Activated naive CD4-positive, alpha-beta T cell treated with anti-CD3 and anti-CD28 coated beads, Interleukin-2, amount 50 U/mL, for 72 hours (primary cell): ENCODE measurements around the gene SNAI1. TPM values are rescaled to one million over a fixed set of nuclear protein-coding genes. Genes with fewer than 3 reads are reported as not detected.

Source experiments
- ATAC-seq, 2 donors: fragments of 150-1000 bp; cut with Tn5 transposase; 2 replicates each; pipeline ENCODE4 v1.10.0; 2021; ENCODE audit warnings: mild to moderate bottlenecking in 2 of 2, moderate library complexity in 2 of 2
- DNase-seq, 2 donors: peaks; one replicate each; pipeline ENCODE4 v3.0.0; 2021 to 2022; ENCODE audit warnings: low spot score in 2 of 2
- H3K27ac Mint-ChIP-seq, 2 donors: one replicate each; pipeline ENCODE4 v1.8.0; 2022; ENCODE audit warnings: mild to moderate bottlenecking in 2 of 2, mixed read lengths in 2 of 2
- H3K36me3 Mint-ChIP-seq, 2 donors: one replicate each; pipeline ENCODE4 v1.8.0; 2022; ENCODE audit warnings: mixed read lengths in 2 of 2
- H3K9me3 Mint-ChIP-seq, 2 donors: one replicate each; pipeline ENCODE4 v1.8.0; 2022; ENCODE audit warnings: mixed read lengths in 2 of 2
- total RNA-seq, 2 donors: library from RNA; stranded (reverse); gene quantifications; one replicate each; pipeline ENCODE4 v1.2.3, GENCODE V29; 2022

SNAI1 gene
- total RNA-seq, 2 donors from 2014 or later, result 0.33 to 0.43 TPM

DNA sequence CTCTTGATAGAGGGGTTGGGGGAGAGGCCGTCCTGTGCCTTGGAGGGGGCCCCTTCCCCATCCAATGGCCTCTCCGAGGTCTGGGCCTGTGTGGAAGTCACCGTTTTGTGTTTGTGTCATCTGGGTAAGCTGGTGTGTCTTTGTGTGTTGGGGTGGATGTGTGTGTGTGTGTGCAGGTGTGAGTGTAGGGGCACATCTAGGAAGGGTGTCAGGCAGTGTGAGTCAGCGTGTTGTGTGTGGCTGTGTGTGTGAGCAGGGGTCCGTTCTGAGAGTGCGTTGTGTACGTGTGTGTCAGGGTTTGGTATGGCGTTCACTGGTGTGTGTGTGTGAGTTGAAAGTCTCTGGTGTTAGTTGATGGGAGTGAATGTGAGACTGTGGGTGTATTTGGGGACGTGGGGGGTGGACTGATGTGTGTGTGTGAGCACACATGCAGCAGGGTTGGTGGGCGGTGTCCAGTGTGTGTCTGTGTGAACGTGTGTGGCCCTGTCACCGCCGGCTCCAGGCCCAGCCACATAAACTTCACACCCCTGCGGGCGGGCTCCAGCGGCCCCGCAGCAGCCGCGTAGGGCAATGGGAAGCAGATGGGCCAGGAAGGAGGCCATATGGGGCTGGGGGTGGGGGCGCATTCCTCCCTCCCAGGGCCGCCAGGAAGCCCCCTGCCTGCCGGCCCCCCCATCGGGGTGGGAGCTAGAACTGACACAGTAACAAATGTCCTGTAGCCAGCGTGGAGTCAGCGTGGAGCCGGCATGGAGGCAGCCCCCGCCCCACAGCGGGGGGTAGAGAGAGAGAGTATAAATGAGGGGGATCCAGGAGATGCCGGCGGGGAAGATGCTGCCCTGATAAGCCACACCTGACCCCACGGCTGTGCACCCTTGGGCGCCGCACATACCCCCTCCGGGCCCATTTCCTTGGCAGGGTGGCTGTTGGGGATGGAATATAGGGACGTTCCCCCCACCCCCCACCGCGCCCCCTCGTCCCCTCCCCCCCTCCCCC, 32.1 kb downstream of the SNAI1 start:
- Mint-ChIP-seq H3K27ac (no peak overlapping the region), H3K9me3 (no peaks in the 10 kb centered on the region), H3K36me3 (no peaks in the 10 kb centered on the region)
- DNase-seq (no peak), ATAC-seq (no peak)

GRCh38 chr20:50015636-50015992, 32.8 kb downstream of the SNAI1 start:
- DNase-seq, result no peak
- Mint-ChIP-seq H3K27ac (no peak overlapping the region), H3K36me3 (no peaks in the 10 kb centered on the region), H3K9me3 (no peaks in the 10 kb centered on the region)
- no peak for ATAC-seq

GRCh38 chr20:50015993-50016770, 33.4 kb downstream of the SNAI1 start:
- Mint-ChIP-seq H3K27ac (no peak overlapping the region), H3K9me3 (no peaks in the 10 kb centered on the region)
- ATAC-seq, result no peak

GRCh38 chr20:50017160-50017559, 34.4 kb downstream of the SNAI1 start:
- ATAC-seq, result no peak
- no peaks in the 10 kb centered on the region for H3K9me3 Mint-ChIP-seq
- no peak for DNase-seq
- H3K36me3 Mint-ChIP-seq, result no peaks in the 10 kb centered on the region
- no peak overlapping the region for H3K27ac Mint-ChIP-seq

More at GRCh38 chr20:50015993-50016770, 33.4 kb downstream of the SNAI1 start:
- H3K36me3 Mint-ChIP-seq, result no peaks in the 10 kb centered on the region
- DNase-seq, result no peak

GRCh38 chr20:50017576-50018248, 34.9 kb downstream of the SNAI1 start:
- DNase-seq (no peak), ATAC-seq (no peak)
- no peaks in the 10 kb centered on the region for H3K9me3 Mint-ChIP-seq
- no peak overlapping the region for H3K27ac Mint-ChIP-seq
- no peaks in the 10 kb centered on the region for H3K36me3 Mint-ChIP-seq

DNA sequence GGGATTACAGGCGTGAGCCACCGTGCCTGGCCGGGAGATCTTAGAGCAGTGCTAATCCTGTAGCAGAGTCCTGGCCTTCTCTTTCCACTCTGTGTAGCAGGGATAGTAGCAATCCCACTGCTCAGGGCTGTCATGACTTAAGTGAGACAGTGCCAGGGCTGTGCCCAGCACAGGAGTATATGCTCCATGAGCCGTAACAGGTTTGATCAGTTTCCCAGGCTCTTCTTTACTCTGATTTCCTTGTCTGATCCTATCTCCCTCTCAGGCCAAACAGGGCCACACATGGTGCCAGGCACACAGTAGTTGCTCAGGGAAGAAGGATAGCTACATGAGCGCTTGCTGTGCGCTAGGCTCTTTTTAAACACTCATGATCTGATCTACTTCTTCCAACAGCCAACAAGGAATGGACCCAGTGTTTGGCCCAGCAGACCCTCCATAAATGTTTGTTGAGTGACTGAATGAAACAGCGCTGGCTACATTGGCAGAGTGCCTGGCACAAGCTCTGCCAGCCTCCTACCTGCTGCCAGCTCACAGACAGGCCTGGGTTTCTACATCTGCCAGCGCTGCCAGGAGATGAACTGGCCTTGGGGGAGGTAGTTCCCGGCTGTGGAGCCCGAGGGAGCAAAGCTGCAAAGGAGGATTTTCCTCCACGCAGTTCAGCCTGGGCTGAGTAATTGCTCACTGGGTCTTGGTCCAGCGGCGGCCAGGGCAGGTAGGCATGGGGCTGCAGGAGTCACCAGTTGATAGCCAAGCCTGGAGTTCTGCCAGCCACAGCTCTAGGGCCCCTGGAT, 36.9 kb downstream of the SNAI1 start:
- H3K27ac Mint-ChIP-seq, result peak overlapping the region in 1 of 2 donors; percentile 29
- DNase-seq (no peak), ATAC-seq (no peak)
- H3K9me3 Mint-ChIP-seq, result no peaks in the 10 kb centered on the region
- no peaks in the 10 kb centered on the region for H3K36me3 Mint-ChIP-seq

DNA sequence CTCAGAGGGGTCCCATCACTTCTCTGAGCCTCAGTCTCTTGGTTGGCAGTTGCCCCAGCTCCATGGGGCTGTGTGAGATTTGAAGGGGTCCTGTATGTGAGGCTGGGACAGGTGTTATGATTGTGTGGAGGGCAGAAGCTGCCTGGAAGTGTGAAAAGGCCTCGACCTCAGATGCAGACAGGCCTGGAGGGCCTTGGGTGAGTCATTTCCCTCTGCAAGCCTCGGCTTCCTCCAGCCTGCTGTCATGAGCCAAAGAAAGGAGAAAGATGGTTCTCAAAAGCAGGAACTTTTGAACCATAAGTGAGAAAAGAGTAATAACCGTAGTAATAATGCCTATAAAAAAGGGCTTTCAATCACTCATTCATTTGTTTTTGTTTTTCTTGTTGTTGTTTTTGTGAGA, 37.5 kb downstream of the SNAI1 start:
- no peaks in the 10 kb centered on the region for H3K9me3 Mint-ChIP-seq
- no peaks in the 10 kb centered on the region for H3K36me3 Mint-ChIP-seq
- H3K27ac Mint-ChIP-seq, result peak overlapping the region in 1 of 2 donors; percentile 29
- ATAC-seq (peak; percentile 37 to 62), DNase-seq (no peak)

DNA sequence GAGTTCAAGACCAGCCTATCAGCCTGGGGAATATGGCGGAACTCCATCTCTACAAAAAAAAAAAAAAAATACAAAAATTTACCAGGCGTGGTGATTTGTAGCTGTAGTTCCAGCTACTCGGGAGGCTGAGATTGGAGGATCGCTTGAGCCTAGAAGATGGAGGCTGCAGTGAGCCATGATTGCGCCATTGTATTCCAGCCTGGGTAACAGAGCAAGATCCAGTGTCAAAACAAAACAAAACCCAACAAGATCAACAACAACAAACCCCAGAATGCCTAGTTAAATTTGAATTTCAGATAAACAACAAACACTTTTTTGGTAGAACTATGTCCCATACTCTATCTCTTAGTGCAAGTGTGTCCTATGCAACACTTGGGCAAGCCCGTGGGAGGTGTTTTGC, 39.9 kb downstream of the SNAI1 start:
- no peak for DNase-seq
- H3K36me3 Mint-ChIP-seq, result no peaks in the 10 kb centered on the region
- H3K27ac Mint-ChIP-seq, result no peak overlapping the region
- H3K9me3 Mint-ChIP-seq, result no peaks in the 10 kb centered on the region
- ATAC-seq, result no peak

GRCh38 chr20:50023116-50023805, 40.5 kb downstream of the SNAI1 start:
- DNase-seq (no peak), ATAC-seq (peak in 1 of 2 donors; percentile 16)
- Mint-ChIP-seq H3K27ac (no peak overlapping the region), H3K9me3 (no peaks in the 10 kb centered on the region), H3K36me3 (no peaks in the 10 kb centered on the region)

- ATAC-seq, result no peak
- Mint-ChIP-seq H3K9me3 (no peaks in the 10 kb centered on the region), H3K27ac (no peak overlapping the region), H3K36me3 (no peaks in the 10 kb centered on the region)
- DNase-seq, result no peak
Observed at GRCh38 chr20:50026746-50027575, 44.2 kb downstream of the SNAI1 start.

DNA sequence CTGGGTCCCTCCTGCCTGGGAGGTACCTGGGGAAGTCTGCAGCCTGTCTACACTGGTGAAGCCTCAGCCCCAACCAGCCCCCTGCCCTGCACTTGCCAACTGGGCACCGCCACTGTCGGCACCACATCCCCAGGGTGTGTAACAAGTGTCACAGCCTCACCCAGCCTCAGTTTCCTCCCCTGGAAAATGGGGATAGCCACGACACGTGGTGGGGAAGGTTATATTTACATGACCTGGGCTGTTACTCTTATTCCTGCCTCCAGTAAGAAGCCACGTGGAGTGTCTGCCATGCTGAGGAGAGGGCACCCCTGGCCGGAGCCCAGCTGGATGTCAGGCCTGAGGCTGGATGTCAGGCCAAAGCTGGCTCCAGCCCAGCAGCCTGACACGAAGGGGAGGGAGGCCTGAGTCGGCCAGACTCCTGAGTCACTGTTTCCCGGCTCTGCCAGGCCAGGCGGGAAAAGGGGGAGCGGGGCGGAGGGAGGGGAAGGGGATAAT, 44.9 kb downstream of the SNAI1 start:
- Mint-ChIP-seq H3K9me3 (no peaks in the 10 kb centered on the region), H3K36me3 (no peaks in the 10 kb centered on the region), H3K27ac (no peak overlapping the region)
- no peak for ATAC-seq
- no peak for DNase-seq

DNA sequence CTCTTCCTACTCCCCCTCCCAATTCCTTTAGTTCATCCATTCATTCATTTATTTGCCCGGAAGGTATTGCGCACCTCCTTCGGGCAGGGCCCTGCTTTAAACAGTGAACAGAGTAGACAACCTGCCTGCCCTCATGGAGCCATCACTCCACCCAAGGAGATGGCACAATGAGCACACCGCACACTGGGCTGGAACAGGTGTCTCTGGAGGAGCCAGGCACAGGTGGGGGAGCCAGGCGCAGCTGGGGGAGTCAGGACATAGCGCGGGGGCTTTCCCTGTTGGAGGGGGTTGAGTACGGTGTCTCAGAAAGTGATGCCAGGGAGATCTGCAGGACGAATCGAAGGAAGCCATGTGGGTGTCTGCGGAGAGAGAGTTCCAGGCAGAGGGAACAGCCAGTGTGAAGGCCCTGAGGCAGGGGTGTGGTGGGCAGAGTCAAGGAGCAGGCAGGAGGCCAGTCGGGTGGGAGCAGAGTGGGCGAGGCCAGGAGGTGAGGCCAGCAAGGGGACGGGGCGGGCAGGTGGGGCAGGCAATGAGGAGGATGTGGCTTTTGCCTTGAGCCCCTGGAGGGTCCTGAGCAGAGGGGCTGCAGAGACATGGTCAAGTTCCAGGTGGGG, 46.4 kb downstream of the SNAI1 start:
- ATAC-seq, result no peak
- Mint-ChIP-seq H3K36me3 (no peaks in the 10 kb centered on the region), H3K27ac (no peak overlapping the region), H3K9me3 (no peaks in the 10 kb centered on the region)
- DNase-seq, result no peak

DNA sequence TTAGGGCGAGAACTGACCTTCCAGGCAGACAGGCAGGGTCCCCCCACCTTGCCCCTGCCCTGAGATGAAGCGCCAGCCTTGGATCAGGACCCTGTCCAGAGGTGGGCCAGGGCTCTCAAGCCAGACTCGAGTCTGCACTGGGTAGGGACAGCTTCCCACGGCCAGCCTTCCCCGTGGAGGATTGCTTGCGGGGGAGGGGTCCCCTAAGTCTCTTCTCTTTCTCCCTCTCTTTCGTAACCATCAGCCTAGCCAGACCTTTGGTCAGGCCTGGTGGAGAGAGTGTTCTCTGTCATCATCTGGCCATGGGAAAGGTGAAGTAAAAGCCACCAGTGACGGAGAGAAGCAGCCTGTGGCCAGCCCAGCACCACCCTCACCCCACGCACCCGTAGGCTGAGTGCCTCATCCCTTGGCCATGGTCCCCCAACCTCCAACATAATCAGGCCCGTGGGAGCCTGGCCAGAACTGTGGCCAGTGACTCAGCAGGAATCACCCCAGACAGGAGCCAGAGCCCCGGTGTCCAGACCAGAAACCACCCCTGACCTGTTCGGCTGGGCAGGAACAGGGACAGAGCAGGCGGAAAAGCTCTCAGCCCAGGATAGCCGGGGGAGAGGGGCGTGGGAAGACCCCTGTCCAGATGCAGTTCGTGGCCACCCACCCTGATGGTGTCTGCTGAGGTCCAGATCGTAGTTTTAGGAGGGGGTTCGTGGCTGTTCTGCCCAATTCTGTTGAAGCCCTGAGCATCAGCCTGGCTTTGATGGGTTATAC, 47.1 kb downstream of the SNAI1 start:
- H3K36me3 Mint-ChIP-seq, result no peaks in the 10 kb centered on the region
- ATAC-seq, result no peak

More for the DNA sequence above, 47.1 kb downstream of the SNAI1 start:
- Mint-ChIP-seq H3K27ac (no peak overlapping the region), H3K9me3 (no peaks in the 10 kb centered on the region)
- DNase-seq, result no peak
